Measurements from ENCODE around the gene VN1R4.
"Not testable (repeated sequence)": the region's sequence is repeated elsewhere in the genome, so short reads cannot be mapped to it uniquely, and the experiment has no call there.

The VN1R4 gene

GRCh38 chr19:53267623-53268022, at the start of gene VN1R4:
Gene VN1R4, minus strand, starts transcription at chr19:53267723. Its CDS starts 58 bp downstream, at chr19:53267665.
- DNase-seq (ENCODE audit: low read depth, low spot score): not testable (repeated sequence)

GRCh38 chr19:53311897-53312296, 44.4 kb upstream of the VN1R4 start:
- no peak for DNase-seq (ENCODE audit: low read depth, low spot score)

- DNase-seq (ENCODE audit: low read depth, low spot score): no peak
Measured at GRCh38 chr19:53311044-53311443, 43.5 kb upstream of the VN1R4 start.

GRCh38 chr19:53308339-53308811, 40.9 kb upstream of the VN1R4 start:
- no peak for DNase-seq (ENCODE audit: low read depth, low spot score)

- DNase-seq (ENCODE audit: low read depth, low spot score): not testable (repeated sequence)
Measured at GRCh38 chr19:53301341-53301740, 33.8 kb upstream of the VN1R4 start.

- no peak for DNase-seq (ENCODE audit: low read depth, low spot score)
Measured at GRCh38 chr19:53294786-53295441, 27.4 kb upstream of the VN1R4 start.

GRCh38 chr19:53290758-53291549, 23.4 kb upstream of the VN1R4 start:
- no peak for DNase-seq (ENCODE audit: low read depth, low spot score)

GRCh38 chr19:53285087-53285486, 17.6 kb upstream of the VN1R4 start:
- no peak for DNase-seq (ENCODE audit: low read depth, low spot score)

GRCh38 chr19:53281947-53282346, 14.4 kb upstream of the VN1R4 start:
- not testable (repeated sequence) for DNase-seq (ENCODE audit: low read depth, low spot score)

- no peak for DNase-seq (ENCODE audit: low read depth, low spot score)
Measured at GRCh38 chr19:53275480-53275879, 8.0 kb upstream of the VN1R4 start.

- DNase-seq (ENCODE audit: low read depth, low spot score): no peak
Measured at GRCh38 chr19:53272044-53272443, 4.5 kb upstream of the VN1R4 start.

GRCh38 chr19:53269861-53270260, 2.3 kb upstream of the VN1R4 start:
- DNase-seq (ENCODE audit: low read depth, low spot score): not testable (repeated sequence)

GRCh38 chr19:53257715-53258342, 9.7 kb downstream of the VN1R4 start, which contains the start of gene VN1R2:
Gene VN1R2, plus strand, starts transcription at chr19:53258292. Its CDS starts 84 bp downstream, at chr19:53258376.
- not testable (repeated sequence) for DNase-seq (ENCODE audit: low read depth, low spot score)

GRCh38 chr19:53254411-53255341, 12.8 kb downstream of the VN1R4 start, which contains the start of gene ZNF677:
Gene ZNF677, minus strand, starts transcription at chr19:53254873. Its CDS starts 3,323 bp downstream, at chr19:53251550.
- DNase-seq (ENCODE audit: low read depth, low spot score): peak; percentile 45

- DNase-seq (ENCODE audit: low read depth, low spot score): no peak
Measured at GRCh38 chr19:53246498-53246897, 21.0 kb downstream of the VN1R4 start.

- DNase-seq (ENCODE audit: low read depth, low spot score): no peak
Measured at GRCh38 chr19:53237114-53237777, 30.3 kb downstream of the VN1R4 start.

GRCh38 chr19:53224606-53225005, 42.9 kb downstream of the VN1R4 start:
- no peak for DNase-seq (ENCODE audit: low read depth, low spot score)

- not testable (repeated sequence) for DNase-seq (ENCODE audit: low read depth, low spot score)
Measured at GRCh38 chr19:53222716-53223115, 44.8 kb downstream of the VN1R4 start.
